HG03521 (cell line): ENCODE results near the gene NSDHL.

Experiments used
- ATAC-seq: cut with Tn5 transposase; IDR thresholded peaks from one replicate; pipeline ENCODE4 v1.9.1; 2021; ENCODE audit warnings: mild to moderate bottlenecking, moderate library complexity; ENCODE audit not compliant: unreplicated experiment

Gene NSDHL

GRCh38 chrX:152892999-152893891 is 62.4 kb downstream of the NSDHL start:
- ATAC-seq, result no peak

- no peak for ATAC-seq
Measured at GRCh38 chrX:152893980-152894610, 63.2 kb downstream of the NSDHL start.

GRCh38 chrX:152895121-152895520 is 64.3 kb downstream of the NSDHL start:
- no peak for ATAC-seq

- ATAC-seq, result no peak
Measured at GRCh38 chrX:152895724-152896420, 65.0 kb downstream of the NSDHL start.

GRCh38 chrX:152896450-152896849 is 65.6 kb downstream of the NSDHL start:
- no peak for ATAC-seq

GRCh38 chrX:152897222-152898131 is 66.6 kb downstream of the NSDHL start, which contains the start of gene ZNF185:
Gene ZNF185 (plus strand): TSS chrX:152898067. CDS start chrX:152914490, 16,423 bp downstream.
- no peak for ATAC-seq

- no peak for ATAC-seq
Measured at GRCh38 chrX:152898442-152898841, 67.6 kb downstream of the NSDHL start.

GRCh38 chrX:152899111-152899873 is 68.4 kb downstream of the NSDHL start:
- ATAC-seq, result no peak

GRCh38 chrX:152899874-152900719 is 69.2 kb downstream of the NSDHL start:
- ATAC-seq, result no peak

- no peak for ATAC-seq
Measured at GRCh38 chrX:152900937-152901445, 70.1 kb downstream of the NSDHL start.

- no peak for ATAC-seq
Measured at GRCh38 chrX:152901816-152902501, 71.1 kb downstream of the NSDHL start.

GRCh38 chrX:152902502-152902820 is 71.6 kb downstream of the NSDHL start:
- ATAC-seq, result no peak

- no peak for ATAC-seq
Measured at GRCh38 chrX:152903589-152903988, 72.7 kb downstream of the NSDHL start.

GRCh38 chrX:152904151-152905080 is 73.6 kb downstream of the NSDHL start:
- no peak for ATAC-seq

- ATAC-seq, result no peak
Measured at GRCh38 chrX:152905081-152905420, 74.2 kb downstream of the NSDHL start.

GRCh38 chrX:152907084-152907651 is 76.3 kb downstream of the NSDHL start:
- no peak for ATAC-seq

GRCh38 chrX:152908486-152908885 is 77.6 kb downstream of the NSDHL start:
- ATAC-seq, result no peak
